Measurements from ENCODE around the gene PIGB. TPM values are rescaled to one million over a fixed set of nuclear protein-coding genes. Genes with fewer than 3 reads are reported as not detected.
A peak's percentile ranks its signal among the peaks of the same experiment; 100 is the strongest.

Gene PIGB
- total and polyA plus RNA-seq, 2 of the 13 experiments (the other 11 are each of a cell fraction or from before 2014, with no cell fraction given) = 14.5 to 19.1 TPM

DNA sequence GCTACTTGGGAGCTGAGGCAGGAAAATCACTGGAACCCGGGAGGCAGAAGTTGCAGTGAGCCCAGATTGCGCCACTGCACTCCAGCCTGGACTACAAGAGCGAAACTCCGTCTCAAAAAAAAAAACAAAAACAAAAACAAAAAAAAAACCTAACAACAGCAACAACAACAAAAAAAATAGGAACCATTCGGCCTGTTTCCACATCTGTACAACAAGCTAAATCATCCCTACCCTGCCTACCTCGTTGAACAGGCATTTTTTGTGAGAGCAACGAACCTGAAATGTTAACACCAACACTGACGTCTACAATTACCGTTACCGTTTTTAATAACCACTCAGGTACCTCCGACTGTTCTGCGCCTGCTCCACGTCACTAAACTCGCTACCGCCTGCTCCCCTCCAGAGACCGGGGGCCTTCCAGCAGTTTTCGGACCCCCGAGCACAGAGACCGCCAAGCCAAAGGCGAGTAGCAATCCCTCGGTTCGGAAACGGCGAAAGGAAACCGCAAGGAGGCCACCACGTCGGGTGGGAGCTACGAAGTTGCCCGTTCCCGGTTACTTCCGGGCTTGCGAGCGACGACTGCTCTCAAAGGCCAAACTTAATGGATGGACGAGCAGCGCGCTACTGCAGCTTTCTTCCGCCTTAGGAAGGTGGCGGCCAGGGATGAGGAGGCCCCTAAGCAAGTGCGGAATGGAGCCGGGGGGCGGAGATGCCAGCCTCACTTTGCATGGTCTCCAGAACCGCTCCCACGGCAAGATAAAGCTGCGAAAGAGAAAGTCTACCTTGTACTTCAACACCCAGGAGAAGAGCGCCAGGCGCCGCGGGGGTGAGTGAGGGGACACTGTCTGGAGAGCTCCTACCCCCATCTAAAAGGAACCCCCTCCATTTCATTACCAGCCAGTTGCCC is at the start of gene PIGB, which contains the start of gene PIGBOS1 (continued):
- TF ChIP-seq, protein P1, sequence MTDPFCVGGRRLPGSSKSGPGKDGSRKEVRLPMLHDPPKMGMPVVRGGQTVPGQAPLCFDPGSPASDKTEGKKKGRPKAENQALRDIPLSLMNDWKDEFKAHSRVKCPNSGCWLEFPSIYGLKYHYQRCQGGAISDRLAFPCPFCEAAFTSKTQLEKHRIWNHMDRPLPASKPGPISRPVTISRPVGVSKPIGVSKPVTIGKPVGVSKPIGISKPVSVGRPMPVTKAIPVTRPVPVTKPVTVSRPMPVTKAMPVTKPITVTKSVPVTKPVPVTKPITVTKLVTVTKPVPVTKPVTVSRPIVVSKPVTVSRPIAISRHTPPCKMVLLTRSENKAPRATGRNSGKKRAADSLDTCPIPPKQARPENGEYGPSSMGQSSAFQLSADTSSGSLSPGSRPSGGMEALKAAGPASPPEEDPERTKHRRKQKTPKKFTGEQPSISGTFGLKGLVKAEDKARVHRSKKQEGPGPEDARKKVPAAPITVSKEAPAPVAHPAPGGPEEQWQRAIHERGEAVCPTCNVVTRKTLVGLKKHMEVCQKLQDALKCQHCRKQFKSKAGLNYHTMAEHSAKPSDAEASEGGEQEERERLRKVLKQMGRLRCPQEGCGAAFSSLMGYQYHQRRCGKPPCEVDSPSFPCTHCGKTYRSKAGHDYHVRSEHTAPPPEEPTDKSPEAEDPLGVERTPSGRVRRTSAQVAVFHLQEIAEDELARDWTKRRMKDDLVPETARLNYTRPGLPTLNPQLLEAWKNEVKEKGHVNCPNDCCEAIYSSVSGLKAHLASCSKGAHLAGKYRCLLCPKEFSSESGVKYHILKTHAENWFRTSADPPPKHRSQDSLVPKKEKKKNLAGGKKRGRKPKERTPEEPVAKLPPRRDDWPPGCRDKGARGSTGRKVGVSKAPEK (CRISPR knock-in tag; IDR thresholded peaks at IDR 0.05; ENCODE audit: borderline replicate concordance) = 0 out of 2 replicates have a peak, but pooled peaks have one; percentile 16
- TF ChIP-seq EEA1 (CRISPR knock-in tag; IDR thresholded peaks at IDR 0.05; ENCODE audit: borderline replicate concordance) (no peak; the same call in 1 of the 2 replicates), ZNF567 (CRISPR knock-in tag; IDR thresholded peaks at IDR 0.05; ENCODE audit: borderline replicate concordance) (no peak), MZF1 (CRISPR knock-in tag; IDR thresholded peaks at IDR 0.05; ENCODE audit: borderline replicate concordance) (no peak), KLF12 (CRISPR knock-in tag; IDR thresholded peaks at IDR 0.05; ENCODE audit: borderline replicate concordance) (no peak), CC2D1A (CRISPR knock-in tag; IDR thresholded peaks at IDR 0.05) (0 out of 2 replicates have a peak, but pooled peaks have one; percentile 14), ZNF780A (CRISPR knock-in tag; IDR thresholded peaks at IDR 0.05) (peak; percentile 72; the same call in 1 of the 2 replicates), ZFP62 (CRISPR knock-in tag; IDR thresholded peaks at IDR 0.05) (no peak), ETV5 (CRISPR knock-in tag; IDR thresholded peaks at IDR 0.05; ENCODE audit: borderline replicate concordance) (peak; percentile 97), SALL2 (CRISPR knock-in tag; IDR thresholded peaks at IDR 0.05) (no peak), GTF2F1 (IDR thresholded peaks at IDR 0.05; ENCODE audit: low read length) (no peak), ZNF577 (CRISPR knock-in tag; IDR thresholded peaks at IDR 0.05; ENCODE audit: borderline replicate concordance, low read depth) (no peak), HHEX (CRISPR knock-in tag; IDR thresholded peaks at IDR 0.05) (no peak)
- TF ChIP-seq, protein P2, sequence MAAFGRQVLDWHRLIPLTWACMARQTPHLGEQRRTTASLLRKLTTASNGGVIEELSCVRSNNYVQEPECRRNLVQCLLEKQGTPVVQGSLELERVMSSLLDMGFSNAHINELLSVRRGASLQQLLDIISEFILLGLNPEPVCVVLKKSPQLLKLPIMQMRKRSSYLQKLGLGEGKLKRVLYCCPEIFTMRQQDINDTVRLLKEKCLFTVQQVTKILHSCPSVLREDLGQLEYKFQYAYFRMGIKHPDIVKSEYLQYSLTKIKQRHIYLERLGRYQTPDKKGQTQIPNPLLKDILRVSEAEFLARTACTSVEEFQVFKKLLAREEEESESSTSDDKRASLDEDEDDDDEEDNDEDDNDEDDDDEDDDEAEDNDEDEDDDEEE (CRISPR knock-in tag; IDR thresholded peaks at IDR 0.05) = no peak
- TF ChIP-seq, protein P3, sequence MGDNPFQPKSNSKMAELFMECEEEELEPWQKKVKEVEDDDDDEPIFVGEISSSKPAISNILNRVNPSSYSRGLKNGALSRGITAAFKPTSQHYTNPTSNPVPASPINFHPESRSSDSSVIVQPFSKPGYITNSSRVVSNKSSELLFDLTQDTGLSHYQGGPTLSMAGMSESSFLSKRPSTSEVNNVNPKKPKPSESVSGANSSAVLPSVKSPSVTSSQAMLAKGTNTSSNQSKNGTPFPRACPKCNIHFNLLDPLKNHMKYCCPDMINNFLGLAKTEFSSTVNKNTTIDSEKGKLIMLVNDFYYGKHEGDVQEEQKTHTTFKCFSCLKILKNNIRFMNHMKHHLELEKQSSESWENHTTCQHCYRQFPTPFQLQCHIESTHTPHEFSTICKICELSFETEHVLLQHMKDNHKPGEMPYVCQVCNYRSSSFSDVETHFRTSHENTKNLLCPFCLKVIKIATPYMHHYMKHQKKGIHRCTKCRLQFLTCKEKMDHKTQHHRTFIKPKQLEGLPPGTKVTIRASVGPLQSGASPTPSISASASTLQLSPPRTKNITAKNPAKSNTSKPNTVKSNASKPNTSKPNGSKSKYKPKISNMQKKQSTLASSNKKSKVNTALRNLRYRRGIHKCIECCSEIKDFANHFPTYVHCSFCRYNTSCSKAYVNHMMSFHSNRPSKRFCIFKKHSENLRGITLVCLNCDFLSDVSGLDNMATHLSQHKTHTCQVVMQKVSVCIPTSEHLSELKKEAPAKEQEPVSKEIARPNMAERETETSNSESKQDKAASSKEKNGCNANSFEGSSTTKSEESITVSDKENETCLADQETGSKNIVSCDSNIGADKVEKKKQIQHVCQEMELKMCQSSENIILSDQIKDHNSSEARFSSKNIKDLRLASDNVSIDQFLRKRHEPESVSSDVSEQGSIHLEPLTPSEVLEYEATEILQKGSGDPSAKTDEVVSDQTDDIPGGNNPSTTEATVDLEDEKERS (CRISPR knock-in tag; IDR thresholded peaks at IDR 0.05) = peak; percentile 51
- TF ChIP-seq, protein P4, sequence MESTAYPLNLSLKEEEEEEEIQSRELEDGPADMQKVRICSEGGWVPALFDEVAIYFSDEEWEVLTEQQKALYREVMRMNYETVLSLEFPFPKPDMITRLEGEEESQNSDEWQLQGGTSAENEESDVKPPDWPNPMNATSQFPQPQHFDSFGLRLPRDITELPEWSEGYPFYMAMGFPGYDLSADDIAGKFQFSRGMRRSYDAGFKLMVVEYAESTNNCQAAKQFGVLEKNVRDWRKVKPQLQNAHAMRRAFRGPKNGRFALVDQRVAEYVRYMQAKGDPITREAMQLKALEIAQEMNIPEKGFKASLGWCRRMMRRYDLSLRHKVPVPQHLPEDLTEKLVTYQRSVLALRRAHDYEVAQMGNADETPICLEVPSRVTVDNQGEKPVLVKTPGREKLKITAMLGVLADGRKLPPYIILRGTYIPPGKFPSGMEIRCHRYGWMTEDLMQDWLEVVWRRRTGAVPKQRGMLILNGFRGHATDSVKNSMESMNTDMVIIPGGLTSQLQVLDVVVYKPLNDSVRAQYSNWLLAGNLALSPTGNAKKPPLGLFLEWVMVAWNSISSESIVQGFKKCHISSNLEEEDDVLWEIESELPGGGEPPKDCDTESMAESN (CRISPR knock-in tag; conservative IDR thresholded peaks at IDR 0.05) = peak; percentile 74
- TF ChIP-seq, protein P5, sequence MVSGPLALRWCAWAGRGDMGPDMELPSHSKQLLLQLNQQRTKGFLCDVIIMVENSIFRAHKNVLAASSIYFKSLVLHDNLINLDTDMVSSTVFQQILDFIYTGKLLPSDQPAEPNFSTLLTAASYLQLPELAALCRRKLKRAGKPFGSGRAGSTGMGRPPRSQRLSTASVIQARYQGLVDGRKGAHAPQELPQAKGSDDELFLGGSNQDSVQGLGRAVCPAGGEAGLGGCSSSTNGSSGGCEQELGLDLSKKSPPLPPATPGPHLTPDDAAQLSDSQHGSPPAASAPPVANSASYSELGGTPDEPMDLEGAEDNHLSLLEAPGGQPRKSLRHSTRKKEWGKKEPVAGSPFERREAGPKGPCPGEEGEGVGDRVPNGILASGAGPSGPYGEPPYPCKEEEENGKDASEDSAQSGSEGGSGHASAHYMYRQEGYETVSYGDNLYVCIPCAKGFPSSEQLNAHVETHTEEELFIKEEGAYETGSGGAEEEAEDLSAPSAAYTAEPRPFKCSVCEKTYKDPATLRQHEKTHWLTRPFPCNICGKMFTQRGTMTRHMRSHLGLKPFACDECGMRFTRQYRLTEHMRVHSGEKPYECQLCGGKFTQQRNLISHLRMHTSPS (CRISPR knock-in tag; IDR thresholded peaks at IDR 0.05; ENCODE audit: low read depth) = no peak

Data from HepG2 (cell line).